HG03521 (cell line): ENCODE results near the gene SCLY.

ENCODE experiments used
- ATAC-seq: cut with Tn5 transposase; IDR thresholded peaks from one replicate; pipeline ENCODE4 v1.9.1; 2021; ENCODE audit warnings: mild to moderate bottlenecking, moderate library complexity; ENCODE audit not compliant: unreplicated experiment

The SCLY gene

DNA sequence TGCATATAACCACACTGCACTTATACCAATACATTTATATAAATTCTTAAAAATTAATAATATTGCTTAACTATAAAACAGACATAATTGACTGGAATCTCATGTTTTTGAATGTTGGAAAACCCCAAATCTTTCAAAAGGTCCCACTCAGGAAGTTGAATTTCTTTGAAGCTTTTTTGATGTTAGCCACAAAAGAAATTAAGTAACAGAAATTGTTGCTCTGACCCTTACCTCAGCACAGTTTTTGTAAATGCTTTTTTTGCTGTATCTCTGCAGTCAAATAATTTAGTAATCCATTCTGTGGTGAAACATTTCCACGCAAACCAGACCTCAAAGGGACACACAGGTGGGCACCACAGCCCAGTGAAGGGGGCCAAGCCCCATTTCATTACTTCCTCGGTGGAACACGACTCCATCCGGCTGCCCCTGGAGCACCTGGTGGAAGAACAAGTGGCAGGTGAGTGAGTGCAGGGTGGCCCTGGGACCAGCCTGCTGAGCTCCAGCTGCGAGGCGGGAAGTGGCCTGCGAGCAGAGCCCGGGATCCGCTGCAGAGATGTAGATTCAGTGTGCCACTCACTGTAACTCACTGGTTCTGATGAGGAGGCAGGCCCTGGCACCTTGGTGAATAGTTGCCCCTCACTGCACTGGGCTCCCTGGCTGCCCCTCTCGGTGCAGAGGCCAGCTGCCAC lies 8.4 kb downstream of the SCLY start:
- no peak for ATAC-seq

DNA sequence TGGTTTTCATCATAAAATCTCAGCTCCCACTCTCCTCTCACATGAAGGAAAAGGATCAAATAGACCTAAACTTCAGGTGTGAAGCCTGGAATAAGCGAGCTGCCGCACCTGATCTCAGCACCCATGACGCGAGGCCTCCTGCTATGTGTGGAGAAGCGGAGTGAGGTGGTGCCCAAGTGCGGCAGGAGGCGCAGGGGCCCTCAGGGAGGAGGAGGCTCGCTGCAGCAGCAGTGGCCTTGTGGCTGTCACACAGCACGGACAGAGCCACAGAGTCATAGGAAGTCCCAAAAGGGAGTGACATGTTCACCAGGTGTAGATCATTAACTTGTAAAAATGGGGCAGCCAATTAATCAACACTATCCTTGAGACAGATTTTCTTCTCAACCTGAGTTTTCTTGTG lies 9.1 kb downstream of the SCLY start:
- no peak for ATAC-seq

DNA sequence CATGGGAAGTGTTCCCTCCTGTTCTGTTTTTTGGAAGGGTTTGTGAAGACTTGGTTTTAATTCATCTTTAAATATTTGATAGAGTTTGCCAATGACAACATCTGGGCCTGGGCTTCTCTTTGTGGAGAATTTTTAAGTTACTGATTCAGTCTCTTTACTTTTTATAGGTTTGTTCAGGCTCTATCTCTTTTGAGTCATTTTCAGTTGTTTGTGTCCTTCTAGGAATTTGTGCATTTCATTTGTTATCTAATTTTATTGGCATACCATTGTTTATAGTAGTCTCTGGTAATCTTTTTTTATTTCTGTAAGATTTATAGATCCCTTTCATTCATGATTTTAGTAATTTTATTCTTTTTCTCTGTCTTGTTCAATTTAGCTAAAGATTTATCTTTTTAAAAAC lies 14.6 kb downstream of the SCLY start:
- ATAC-seq = no peak

DNA sequence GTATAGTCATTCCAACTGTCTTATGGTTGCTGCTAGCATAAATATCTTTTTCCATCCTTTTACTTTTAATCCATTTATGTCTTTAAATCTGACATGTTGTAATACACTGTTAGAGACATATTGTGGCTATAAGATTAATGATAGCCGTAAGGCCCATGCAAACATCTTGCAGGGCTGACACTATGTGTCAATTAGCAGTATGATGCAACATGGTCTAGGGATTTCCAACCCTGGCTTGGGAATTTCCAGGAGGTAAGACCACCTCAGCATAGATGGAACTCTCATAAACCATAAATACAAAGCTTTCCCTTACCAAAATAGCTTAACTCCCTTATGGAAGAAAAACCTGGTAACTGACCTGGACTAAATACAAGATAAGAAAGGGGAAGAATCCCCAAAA lies 16.5 kb downstream of the SCLY start:
- ATAC-seq = no peak

DNA sequence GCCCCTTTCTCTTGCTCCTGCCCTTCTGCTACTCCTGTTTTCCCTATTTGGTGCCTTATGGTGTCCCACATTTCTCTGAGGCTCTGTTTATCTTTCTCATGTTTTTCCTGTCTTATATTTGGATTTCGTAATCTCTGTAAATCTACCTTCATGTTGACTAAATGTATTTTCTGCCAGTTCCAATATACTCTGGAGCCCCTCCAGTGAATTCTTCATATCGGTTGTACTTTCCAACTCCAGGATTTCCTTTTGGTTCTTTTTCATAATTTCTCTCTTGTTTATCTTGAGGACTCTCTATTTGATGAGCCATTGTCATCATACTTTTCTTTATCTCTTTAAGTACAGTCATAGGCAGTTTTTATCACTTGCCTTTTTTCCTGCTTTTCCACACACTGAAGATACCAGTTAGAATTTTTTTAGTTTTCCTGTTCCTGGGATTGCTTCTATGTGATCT lies 19.1 kb downstream of the SCLY start:
- ATAC-seq = no peak

DNA sequence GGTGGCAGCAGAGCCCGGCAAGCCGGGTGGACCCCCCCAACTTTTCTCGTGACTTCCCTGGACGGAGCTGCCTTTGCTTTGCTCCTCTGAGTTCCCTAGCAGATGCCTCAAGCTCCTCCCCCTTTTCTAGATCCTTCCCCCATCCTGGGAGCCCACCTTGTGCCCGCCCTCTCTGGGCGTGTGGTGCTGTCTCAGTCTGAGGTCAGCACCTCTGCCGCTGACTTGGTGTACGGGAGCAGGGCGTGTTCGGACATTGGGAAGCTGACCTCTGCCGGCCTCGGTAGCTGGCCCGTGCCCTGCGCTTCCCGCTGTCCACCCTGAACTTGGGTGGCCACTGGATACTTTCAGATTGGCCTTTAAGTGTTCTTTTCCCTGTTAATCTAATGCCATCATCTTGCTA lies 19.7 kb downstream of the SCLY start:
- ATAC-seq = no peak

DNA sequence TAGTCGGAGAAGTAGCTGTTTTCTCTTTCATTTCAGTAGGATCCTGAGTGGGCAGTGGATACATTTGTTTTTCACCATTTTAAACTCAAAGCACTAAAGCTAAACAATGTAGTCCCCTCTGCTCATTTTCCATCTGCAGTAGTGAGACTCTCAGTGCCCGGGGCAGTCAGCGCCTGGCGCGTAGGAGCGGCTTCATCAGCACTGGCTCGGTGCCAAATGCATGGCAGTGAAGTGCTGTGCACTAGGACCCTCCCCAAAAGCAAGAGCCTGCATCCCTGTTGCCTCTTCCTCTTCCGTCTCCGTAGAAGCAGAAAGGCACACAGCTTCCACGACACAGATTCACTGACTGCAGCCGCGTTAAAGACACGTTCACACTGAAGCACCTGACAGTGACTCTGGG lies 20.3 kb downstream of the SCLY start:
- ATAC-seq = no peak

DNA sequence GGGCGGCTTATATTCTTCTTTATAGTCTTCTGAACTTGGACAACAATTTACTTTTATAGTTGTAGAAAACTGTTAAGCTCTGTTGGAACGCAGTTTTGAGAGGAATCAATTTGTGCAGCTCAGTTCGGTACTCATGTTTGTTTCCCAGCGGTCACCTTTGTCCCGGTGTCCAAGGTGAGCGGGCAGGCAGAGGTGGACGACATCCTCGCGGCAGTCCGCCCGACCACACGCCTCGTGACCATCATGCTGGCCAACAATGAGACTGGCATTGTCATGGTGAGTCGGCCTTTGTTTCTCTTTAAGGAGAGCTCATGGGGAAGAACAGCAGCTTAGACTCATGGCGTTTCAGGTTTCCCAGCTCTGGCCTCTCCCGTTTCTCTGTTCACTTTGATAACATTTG lies 20.8 kb downstream of the SCLY start:
- ATAC-seq = no peak

DNA sequence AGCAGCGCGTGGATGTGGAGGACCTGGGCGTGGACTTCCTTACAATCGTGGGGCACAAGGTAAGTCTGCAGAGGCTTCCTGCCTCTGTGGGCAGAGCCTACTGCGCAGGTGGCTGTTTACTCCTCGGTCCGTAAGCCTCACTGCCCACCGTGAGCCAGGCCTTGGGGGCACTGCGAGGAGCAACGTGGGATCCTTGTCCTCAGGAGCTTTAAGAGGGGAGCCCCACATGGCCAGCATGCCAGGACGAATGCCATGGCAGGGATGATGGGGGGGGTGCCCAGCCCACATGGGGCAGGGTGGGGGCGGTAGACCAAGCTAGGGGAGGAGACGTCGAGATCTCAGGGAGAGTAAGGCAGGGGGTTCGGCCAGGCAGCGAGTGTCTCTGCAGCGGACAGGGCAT lies 21.4 kb downstream of the SCLY start:
- no peak for ATAC-seq

DNA sequence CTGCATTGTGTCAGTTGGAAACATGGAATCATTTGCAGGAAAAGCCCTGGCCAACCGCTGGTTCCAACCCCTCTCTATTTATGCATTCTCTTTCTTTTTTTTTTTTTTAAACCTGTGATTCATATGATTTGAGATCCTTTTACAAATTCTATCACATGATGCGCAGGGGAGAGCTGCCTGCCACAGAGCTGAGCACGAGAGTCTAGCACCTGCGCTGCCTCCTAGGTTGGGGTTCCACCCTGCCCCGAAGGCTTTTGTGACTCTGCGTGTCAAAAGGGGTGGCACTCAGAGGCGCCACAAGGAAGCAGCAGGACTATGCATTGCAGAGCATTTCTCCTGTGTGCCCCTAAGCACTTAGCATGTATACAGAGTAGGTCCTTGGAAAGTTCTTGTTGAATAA lies 22.0 kb downstream of the SCLY start:
- no peak for ATAC-seq

DNA sequence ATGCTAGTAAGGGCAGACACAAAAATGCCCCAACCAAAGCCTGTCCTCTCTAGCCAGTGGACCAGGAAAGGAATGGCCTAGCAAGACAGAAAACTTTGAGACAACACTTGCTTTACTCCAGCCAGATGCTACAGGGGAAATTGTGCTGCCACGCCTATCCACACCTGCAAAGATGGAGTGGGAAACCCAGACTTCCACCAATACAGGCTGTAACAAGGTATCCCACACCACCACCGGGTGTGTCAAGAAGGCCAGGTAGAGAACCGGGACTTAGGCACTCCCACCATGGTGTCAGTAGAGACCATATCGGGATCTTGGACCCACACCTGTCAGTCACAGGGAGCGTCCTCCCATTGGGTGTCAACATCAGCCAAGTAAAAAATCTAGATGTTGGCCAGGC lies 23.1 kb downstream of the SCLY start:
- ATAC-seq = no peak

DNA sequence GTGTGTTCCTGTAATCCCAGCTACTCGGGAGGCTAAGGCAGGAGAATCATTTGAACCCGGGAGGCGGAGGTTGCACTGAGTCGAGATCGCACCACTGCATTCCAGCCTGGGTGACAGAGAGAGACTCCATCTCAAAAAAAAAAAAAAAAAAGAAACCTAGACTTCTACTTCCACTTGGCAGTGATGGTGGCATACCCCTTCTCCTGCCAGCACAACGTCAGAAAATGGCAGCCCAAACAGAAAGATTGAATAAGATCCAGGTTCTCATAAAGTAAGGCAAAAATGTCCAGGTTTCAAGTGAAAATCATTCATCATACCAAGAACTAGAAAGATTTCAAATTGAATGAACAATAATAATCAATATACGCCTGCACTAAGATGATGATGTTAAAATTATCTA lies 24.0 kb downstream of the SCLY start:
- no peak for ATAC-seq

DNA sequence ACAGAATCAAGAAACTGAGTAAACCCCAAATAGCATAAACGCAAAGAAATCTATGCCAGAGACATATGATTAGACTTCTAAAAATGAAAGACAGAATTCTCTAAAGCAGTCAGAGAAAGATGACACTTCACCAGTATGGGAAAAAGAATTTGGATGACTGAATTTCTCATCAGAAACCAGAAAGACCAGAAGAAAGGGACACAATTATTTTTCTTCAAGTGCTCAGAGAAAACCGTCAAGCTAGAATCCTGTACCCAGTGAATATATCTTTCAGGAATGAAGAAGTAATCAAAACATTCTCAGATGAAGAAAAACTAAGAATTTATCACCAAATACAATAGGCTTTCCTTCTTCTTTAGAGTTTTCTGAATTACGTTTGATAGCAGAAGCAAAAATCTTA lies 25.1 kb downstream of the SCLY start:
- ATAC-seq = no peak

DNA sequence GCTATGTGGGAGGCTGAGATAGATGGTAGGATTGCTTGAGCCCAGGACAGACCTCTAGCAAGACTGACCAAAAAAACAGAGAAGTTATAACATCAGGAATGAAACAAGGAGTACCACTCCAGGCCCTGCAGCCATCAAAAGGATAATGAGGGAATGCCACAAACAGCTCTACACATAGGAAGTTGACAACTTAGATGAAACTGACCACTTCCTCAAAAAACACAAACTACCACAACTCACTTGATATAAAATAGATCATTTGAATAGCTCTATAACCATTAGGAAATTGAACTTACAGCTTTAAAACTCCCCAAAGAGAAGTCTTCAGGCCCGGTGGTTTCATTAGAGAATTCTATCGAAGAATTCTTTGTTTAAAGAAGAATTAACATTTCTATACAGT lies 26.4 kb downstream of the SCLY start:
- no peak for ATAC-seq

DNA sequence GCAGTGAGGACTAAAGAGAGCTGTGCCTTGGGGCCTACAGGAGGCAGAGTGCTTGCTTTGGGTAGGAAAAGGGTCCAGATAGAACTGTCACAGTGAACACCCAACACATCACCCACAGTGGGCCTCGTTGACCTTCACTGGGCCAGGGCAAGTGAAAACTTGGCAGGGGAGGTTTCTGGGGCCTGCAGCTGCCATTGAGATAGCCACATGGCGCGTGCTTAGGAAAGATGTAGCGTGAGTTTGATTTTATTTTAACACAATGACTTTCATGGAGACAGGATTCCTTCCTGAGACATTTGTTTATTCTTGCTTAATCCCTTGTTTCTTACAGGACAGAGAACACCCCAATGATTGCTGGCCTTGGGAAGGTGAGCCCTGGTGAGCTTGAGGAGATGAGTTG lies 30.1 kb downstream of the SCLY start:
- no peak for ATAC-seq

DNA sequence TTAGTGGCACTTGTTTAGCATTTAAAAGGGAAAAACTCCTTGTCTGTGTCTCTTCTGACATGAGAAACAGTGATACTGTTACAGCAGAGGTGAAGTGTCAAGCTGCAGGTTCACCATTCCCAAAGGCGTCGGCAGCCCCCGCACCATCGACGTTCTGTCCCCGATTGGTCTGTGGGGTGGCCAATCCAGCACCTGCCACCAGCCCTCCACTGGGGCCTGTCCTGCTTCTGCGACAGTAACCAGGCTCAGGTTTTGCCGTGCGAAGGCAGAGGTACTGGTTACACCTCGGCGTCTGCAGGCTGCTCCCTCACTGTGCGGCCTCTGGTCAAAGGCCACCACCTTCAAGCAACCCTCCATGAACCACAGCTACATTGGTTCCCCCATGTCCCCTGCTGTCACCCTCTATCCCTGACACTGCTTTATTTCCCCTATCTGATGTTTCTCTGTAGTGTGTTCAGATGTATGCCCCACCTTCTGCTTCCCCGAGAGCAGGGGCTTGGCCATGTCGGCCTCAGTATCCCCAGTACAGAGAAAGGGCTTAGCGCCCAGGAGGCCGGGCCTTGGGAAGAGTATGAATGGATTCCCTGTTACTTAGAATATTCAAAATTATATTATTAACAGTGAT lies 30.7 kb downstream of the SCLY start:
- no peak for ATAC-seq

DNA sequence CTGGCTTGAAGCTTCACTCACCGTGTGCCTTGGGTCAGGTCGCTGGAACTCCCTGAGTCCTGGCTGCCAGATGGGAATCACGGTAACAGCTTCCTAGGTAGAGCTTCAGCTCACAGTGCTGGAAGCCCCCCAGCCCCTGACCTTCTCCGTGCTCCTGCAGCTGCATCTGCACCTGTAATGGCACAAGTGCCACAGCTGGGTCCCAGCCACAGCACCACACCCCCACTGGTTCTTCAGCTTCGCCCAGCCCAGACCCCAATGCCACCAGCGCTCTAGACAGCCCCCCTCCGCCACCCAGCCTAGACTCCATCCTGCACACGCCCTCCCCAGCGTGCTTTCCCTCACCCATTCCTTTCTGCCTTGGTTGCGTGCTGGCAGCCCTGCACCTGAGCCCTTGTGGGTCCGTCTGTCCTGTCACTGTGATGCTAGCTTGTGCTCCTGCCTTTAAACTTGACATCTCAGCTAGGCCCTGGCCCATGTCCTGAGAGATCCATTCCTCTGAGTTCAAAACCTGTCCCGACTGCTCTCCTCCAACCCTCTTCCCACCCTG lies 31.8 kb downstream of the SCLY start:
- no peak for ATAC-seq

DNA sequence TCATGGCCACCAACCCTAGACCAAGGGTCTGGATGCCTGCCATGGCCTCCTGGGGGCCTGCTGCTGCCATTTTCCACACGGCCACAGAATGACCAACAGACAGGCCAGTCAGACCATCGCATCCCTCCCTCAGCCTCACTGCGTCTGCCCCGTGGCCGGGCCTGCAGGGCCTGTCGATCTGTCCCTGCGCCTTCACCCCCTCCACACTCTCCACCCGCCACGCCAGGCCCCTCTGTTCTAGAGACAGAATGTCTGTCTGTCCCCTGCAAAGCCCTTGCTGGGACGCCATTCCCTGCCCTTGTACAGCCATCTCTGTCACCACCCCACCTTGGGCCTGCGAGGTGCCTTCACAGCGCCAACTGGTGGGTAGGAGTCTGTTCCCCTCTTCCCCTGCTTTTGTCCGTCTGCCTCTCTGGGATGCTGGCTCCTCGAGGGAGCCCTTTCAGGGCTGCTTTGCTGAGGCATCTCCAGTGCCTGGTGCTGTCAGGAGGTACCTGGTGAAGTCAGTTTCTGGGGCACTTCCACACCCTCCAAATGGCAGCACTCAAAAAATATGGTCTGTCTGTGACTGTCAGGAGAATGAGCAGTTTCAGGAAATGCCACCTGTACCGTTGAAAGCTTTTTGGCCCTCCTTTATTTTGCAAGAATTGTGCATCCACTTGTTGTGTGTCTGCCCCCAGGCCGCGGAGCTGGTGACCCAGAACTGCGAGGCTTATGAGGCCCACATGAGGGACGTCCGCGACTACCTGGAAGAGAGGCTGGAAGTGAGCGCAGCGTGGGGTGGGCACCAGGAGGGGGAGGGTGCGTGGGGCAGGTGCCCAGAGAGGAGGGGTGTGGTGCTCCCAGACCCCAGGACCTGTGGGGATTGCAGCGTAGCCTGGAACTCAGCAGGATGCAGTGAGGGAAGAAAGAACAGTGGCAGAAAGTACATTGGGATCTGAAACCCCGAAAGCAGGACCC lies 32.7 kb downstream of the SCLY start:
- ATAC-seq = no peak

DNA sequence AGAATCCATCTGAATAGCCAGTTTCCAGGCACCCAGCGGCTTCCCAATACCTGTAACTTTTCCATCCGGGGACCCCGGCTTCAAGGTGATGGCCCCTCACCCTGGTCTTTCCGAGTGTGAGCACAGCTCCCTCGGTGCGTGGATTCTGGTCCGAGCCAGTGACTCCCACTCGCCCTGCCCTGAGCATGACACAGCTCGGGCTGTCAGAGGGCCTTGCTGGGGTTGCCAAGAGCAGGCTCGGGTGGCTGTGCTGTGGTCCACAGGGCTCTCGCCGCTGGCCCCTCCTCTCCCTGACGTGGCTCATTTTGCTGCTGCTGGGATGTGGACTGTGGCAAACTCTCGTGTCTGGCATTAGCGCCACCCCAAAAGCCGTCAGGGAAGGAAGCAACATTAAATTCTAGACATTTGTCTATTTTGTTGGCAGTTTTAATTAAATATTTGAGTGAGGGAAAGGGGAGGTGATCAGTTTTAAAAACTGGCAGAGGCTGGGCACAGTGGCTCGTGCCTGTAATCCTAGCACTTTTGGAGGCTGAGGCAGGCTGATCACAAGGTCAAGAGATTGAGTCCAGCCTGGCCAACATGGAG lies 33.7 kb downstream of the SCLY start:
- ATAC-seq = no peak

DNA sequence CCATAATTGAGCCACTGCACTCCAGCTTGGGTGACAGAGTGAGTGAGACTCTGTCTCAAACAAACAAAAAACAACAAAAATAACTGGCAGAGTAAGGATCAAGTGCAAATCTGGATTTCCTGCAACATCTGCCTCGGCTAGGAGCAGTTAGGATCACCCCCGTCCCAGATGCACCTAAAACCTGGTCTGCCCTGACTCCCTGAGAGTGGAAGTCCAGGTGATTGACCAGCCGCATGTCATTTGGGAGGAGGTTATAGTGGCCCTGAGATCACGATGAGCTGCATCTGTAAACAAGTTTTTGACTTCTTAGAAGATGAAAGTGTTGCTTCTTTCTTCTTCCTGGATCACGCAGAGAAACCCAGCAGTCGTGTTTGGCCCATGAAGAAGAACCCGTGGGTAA lies 34.3 kb downstream of the SCLY start:
- no peak for ATAC-seq

DNA sequence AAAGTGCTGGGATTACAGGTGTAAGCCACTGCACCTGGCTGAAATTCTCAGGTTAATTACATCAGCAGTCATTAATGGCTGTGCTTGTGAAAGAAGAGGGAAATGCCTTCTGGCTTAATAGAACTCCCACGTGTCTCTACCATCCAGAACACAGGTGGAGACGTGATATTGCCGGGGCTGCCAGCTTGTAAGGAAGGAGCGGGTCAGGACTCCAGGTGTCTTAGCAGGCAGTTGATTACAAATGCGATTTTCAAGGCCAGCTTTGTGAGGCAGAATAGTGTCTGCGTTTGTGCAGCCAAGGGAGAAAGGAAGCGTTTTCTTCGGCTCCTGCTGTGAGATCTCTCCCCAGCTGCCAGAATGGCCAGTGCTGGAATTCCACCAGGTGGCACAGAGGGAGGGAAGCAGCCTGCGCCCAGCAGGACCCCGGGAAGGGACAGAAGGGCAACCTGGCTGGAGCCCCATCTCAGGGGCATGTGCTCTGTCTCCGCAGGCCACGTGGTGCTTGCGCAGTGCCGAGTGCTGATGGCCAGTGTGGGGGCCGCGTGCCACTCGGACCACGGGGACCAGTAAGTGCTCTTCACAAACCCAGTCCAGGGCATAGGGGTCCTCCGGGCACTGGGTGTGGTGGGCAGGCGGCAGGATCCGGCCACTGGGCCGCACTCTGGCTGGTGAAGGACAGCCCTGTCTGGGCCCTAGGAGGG lies 35.7 kb downstream of the SCLY start:
- ATAC-seq = no peak
